HCT116 (cell line): ENCODE results near the gene ANXA10. TPM values are rescaled to one million over a fixed set of nuclear protein-coding genes. Genes with fewer than 3 reads are reported as not detected.

Experiments used
- ATAC-seq: fragments of 200-7000 bp; cut with Tn5 transposase; 2 replicates; pipeline ENCODE4 v1.9.1; 2020; ENCODE audit warnings: mild to moderate bottlenecking, moderate library complexity
- BruUV-seq: library from RNA; stranded (reverse); fragments of 400-500 nt; replicated peaks from 2 replicates; lab custom pipeline; 2021; lab: Mats Ljungman, UMichigan
- CTCF ChIA-PET: fragments of 300-600 bp; sonication (Branson Sonifier 250); formaldehyde crosslinking; loops from one replicate; lab custom pipeline; 2021; ENCODE audit warnings: antibody characterized with exemption; lab: Charles Lee
- POLR2A ChIA-PET: fragments of 300-600, 350-600 bp; sonication (Branson Sonifier 250); formaldehyde crosslinking; loops from one replicate; lab custom pipeline; 2021; ENCODE audit warnings: antibody characterized with exemption; lab: Charles Lee
- RAD21 ChIA-PET, 2 experiments: fragments of 300-600 bp; sonication (Branson Sonifier 250); formaldehyde crosslinking; loops; one replicate each; lab custom pipeline; 2023; ENCODE audit warnings: low total read pairs in 2 of 2; ENCODE audit not compliant: uncharacterized antibody in 2 of 2, unreplicated experiment in 2 of 2, low non-redundant PET in 1 of 2; lab: Charles Lee
- DNase-seq: peaks from one replicate; pipeline ENCODE4 v3.0.0-alpha.2; 2010; ENCODE audit warnings: low read depth, low spot score
- H2AFZ ChIP-seq: fragments of 200-600 bp; shearing (Covaris generic), sonication (generic); 2 replicates; pipeline ENCODE4 v1.6.1; 2017; ENCODE audit warnings: low read depth, mixed run types, mixed read lengths, antibody characterized with exemption, low read length; ENCODE audit not compliant: poor library complexity, severe bottlenecking
- H3K27ac ChIP-seq: 2 replicates; pipeline ENCODE4 v1.5.1; 2012; ENCODE audit warnings: low read depth, low read length
- H3K27me3 ChIP-seq: fragments of 200-600 bp; sonication (generic); 2 replicates; pipeline ENCODE4 v1.6.1; 2016; ENCODE audit warnings: mixed run types, low read length, mixed read lengths; ENCODE audit not compliant: insufficient read depth
- H3K36me3 ChIP-seq, 2 experiments: fragments of 200-500 bp in 1 of 2; fragments of 200-600 bp in 1 of 2; sonication (Bioruptor generic) in 1 of 2; sonication (generic) in 1 of 2; 2 replicates each; pipeline versions ENCODE4 v1.5.1 to v1.6.1; 2014 to 2016; ENCODE audit warnings: low read length in 2 of 2, inconsistent platforms in 1 of 2, mixed read lengths in 1 of 2, mixed run types in 1 of 2; ENCODE audit not compliant: insufficient read depth in 2 of 2, control insufficient read depth in 1 of 2
- H3K4me1 ChIP-seq, 2 experiments: fragments of 200-600 bp in 1 of 2; sonication (generic) in 1 of 2; 2 replicates each; pipeline versions ENCODE4 v1.5.1 to v1.6.1; 2012 to 2017; ENCODE audit warnings: low read length in 2 of 2, inconsistent platforms in 1 of 2, mild to moderate bottlenecking in 1 of 2, mixed read lengths in 1 of 2, mixed run types in 1 of 2, moderate library complexity in 1 of 2; ENCODE audit not compliant: insufficient read depth in 2 of 2, control insufficient read depth in 1 of 2
- H3K4me2 ChIP-seq: fragments of 200-600 bp; sonication (generic); 2 replicates; pipeline ENCODE4 v1.6.1; 2017; ENCODE audit warnings: mixed run types, low read length, mixed read lengths
- H3K4me3 ChIP-seq, 2 experiments: fragments of 200-600 bp in 1 of 2; sonication (generic) in 1 of 2; replicated peaks in 1 of 2; 2 replicates each; pipeline ENCODE4 v1.5.1; 2011 to 2016; ENCODE audit warnings: low read length in 2 of 2, control low read depth in 1 of 2, low read depth in 1 of 2, mild to moderate bottlenecking in 1 of 2, mixed read lengths in 1 of 2, mixed run types in 1 of 2
- H3K79me2 ChIP-seq: fragments of 200-600 bp; sonication (generic); 2 replicates; pipeline ENCODE4 v1.6.1; 2017; ENCODE audit warnings: mild to moderate bottlenecking, mixed run types, low read length, moderate library complexity, mixed read lengths; ENCODE audit not compliant: insufficient read depth
- H3K9ac ChIP-seq: fragments of 200-600 bp; sonication (generic); 2 replicates; pipeline ENCODE4 v1.6.1; 2016; ENCODE audit warnings: low read length, mixed read lengths
- H3K9me2 ChIP-seq: fragments of 200-600 bp; sonication (generic), shearing (Covaris generic); 2 replicates; pipeline ENCODE4 v1.6.1; 2017; ENCODE audit warnings: mixed run types, mild to moderate bottlenecking, moderate library complexity; ENCODE audit not compliant: insufficient read depth
- H3K9me3 ChIP-seq, 2 experiments: fragments of 200-500 bp in 1 of 2; fragments of 200-600 bp in 1 of 2; sonication (Bioruptor generic) in 1 of 2; sonication (generic) in 1 of 2; 2 replicates each; pipeline ENCODE4 v1.6.1; 2014 to 2017; ENCODE audit warnings: low read length in 2 of 2, mixed read lengths in 2 of 2, inconsistent platforms in 1 of 2, low read depth in 1 of 2, mild to moderate bottlenecking in 1 of 2, mixed run types in 1 of 2, moderate library complexity in 1 of 2; ENCODE audit not compliant: control insufficient read depth in 1 of 2, insufficient read depth in 1 of 2
- H4K20me1 ChIP-seq: fragments of 200-600 bp; sonication (generic), shearing (Covaris generic); 2 replicates; pipeline ENCODE4 v1.6.1; 2017; ENCODE audit warnings: mixed run types, mild to moderate bottlenecking, moderate library complexity; ENCODE audit not compliant: insufficient read depth
- CBX3 ChIP-seq: IDR thresholded peaks from 2 replicates; pipeline ENCODE4 v1.6.1; 2012; ENCODE audit warnings: low read depth
- CEBPB ChIP-seq: IDR thresholded peaks from 2 replicates; pipeline ENCODE4 v1.6.1; 2012; ENCODE audit warnings: low read depth
- ELF1 ChIP-seq: IDR thresholded peaks from 2 replicates; pipeline ENCODE4 v1.6.1; 2012; ENCODE audit warnings: low read depth, borderline replicate concordance
- EZH2 ChIP-seq: fragments of 200-600 bp; sonication (generic); IDR thresholded peaks from 2 replicates; pipeline ENCODE4 v1.6.1; 2017; ENCODE audit warnings: antibody characterized with exemption, mixed run types
- EZH2phosphoT487 ChIP-seq: fragments of 200-600 bp; IDR thresholded peaks from 2 replicates; pipeline ENCODE4 v1.6.1; 2018; ENCODE audit warnings: antibody characterized with exemption, borderline replicate concordance
- FOSL1 ChIP-seq: IDR thresholded peaks from 2 replicates; pipeline ENCODE4 v1.6.1; 2012; ENCODE audit warnings: low read depth
- JUND ChIP-seq: IDR thresholded peaks from 2 replicates; pipeline ENCODE4 v1.6.1; 2012
- MAX ChIP-seq: IDR thresholded peaks from 2 replicates; pipeline ENCODE4 v1.6.1; 2012
- POLR2A ChIP-seq: IDR thresholded peaks from 2 replicates; pipeline ENCODE4 v1.7.0; 2011; ENCODE audit warnings: borderline replicate concordance; ENCODE audit not compliant: insufficient read depth, insufficient read length; ENCODE audit errors: extremely low read depth
- POLR2AphosphoS5 ChIP-seq: IDR thresholded peaks from 2 replicates; pipeline ENCODE4 v1.6.1; 2011; ENCODE audit warnings: mild to moderate bottlenecking, low read depth, low read length, moderate library complexity
- RAD21 ChIP-seq: IDR thresholded peaks from 2 replicates; pipeline ENCODE4 v1.6.1; 2012; ENCODE audit warnings: low read depth, mild to moderate bottlenecking
- SIN3A ChIP-seq: IDR thresholded peaks from 2 replicates; pipeline ENCODE4 v1.6.1; 2012; ENCODE audit warnings: low read depth
- SP1 ChIP-seq: IDR thresholded peaks from 2 replicates; pipeline ENCODE4 v1.6.1; 2012; ENCODE audit warnings: low read depth
- SRF ChIP-seq: IDR thresholded peaks from 2 replicates; pipeline ENCODE4 v1.6.1; 2012; ENCODE audit warnings: low read depth
- TCF7L2 ChIP-seq: IDR thresholded peaks from 2 replicates; pipeline ENCODE4 v1.7.0; 2011; ENCODE audit warnings: borderline replicate concordance, inconsistent platforms; ENCODE audit not compliant: insufficient read depth, insufficient read length; ENCODE audit errors: extremely low read depth
- YY1 ChIP-seq: IDR thresholded peaks from 2 replicates; pipeline ENCODE4 v1.6.1; 2011; ENCODE audit warnings: low read length, low read depth, moderate library complexity, mild to moderate bottlenecking; ENCODE audit not compliant: insufficient replicate concordance; ENCODE audit errors: extremely low read depth
- ZFX ChIP-seq: fragments of 450-650 bp; IDR thresholded peaks from 2 replicates; pipeline ENCODE4 v1.6.1; 2017
- ZNF274 ChIP-seq: fragments of 200-500 bp; sonication (Bioruptor generic); IDR thresholded peaks from 2 replicates; pipeline ENCODE4 v1.6.1; 2014; ENCODE audit warnings: mild to moderate bottlenecking, low read depth, low read length, inconsistent platforms
- intact Hi-C: fragments of 100-400 bp; cut with micrococcal nuclease; formaldehyde crosslinking; loops from 2 replicates; pipeline ENCODE4 v1.10.0; 2022
- total RNA-seq: library from RNA; stranded (reverse); gene quantifications from one replicate; pipeline ENCODE4 v1.2.1, GENCODE V29; 2021; ENCODE audit not compliant: unreplicated experiment
- TF ChIP-seq, protein P1 (sequence below), 3 experiments: fragments of 200-600 bp in 1 of 3; sonication (generic) in 1 of 3; IDR thresholded peaks in 2 of 3; conservative IDR thresholded peaks in 1 of 3; 2 replicates each; pipeline ENCODE4 v1.5.1; 2012 to 2017; ENCODE audit warnings: low read depth in 2 of 3, low read length in 2 of 3, antibody characterized with exemption in 1 of 3, borderline replicate concordance in 1 of 3, control low read depth in 1 of 3, mild to moderate bottlenecking in 1 of 3, mixed read lengths in 1 of 3, mixed run types in 1 of 3, moderate library complexity in 1 of 3; ENCODE audit not compliant: insufficient read depth in 1 of 3
- TF ChIP-seq, protein P2 (sequence below): IDR thresholded peaks from 2 replicates; pipeline ENCODE4 v1.6.1; 2012; ENCODE audit warnings: low read depth

The ANXA10 gene
- total RNA-seq, 1 experiment from 2014 or later: 15.1 TPM

GRCh38 chr4:168164915-168165548 is 72.7 kb downstream of the ANXA10 start:
- POLR2A ChIA-PET: no interaction called here
- ATAC-seq: no peak
- no peak for DNase-seq

More at GRCh38 chr4:168164915-168165548, 72.7 kb downstream of the ANXA10 start:
- no peaks in the 10 kb centered on the region for H4K20me1 ChIP-seq
- RAD21 ChIA-PET: no interaction called here
- no peak overlapping the region for H2AFZ ChIP-seq
- H3K27me3 ChIP-seq: no peaks in the 10 kb centered on the region
- intact Hi-C loops: no loop called here
- H3K9me3 ChIP-seq: 0 out of 4 replicates have a peak, but pooled peaks cover 0 to 3% of the 10 kb centered on the region in 2 experiments
- no peak overlapping the region for H3K4me2 ChIP-seq
- peaks cover 0 to 3% of the 10 kb centered on the region in 2 experiments; a peak in 1 of 4 replicates for H3K36me3 ChIP-seq
- H3K9me2 ChIP-seq: no peaks in the 10 kb centered on the region; the same call in 1 of the 2 replicates
- CTCF ChIA-PET: no interaction called here
- H3K9ac ChIP-seq: no peak overlapping the region
- no peak overlapping the region for H3K4me3 ChIP-seq
- no TSS peak for BruUV-seq
- H3K27ac ChIP-seq: no peak overlapping the region
- no peaks in the 10 kb centered on the region for H3K4me1 ChIP-seq
- H3K79me2 ChIP-seq: no peaks in the 10 kb centered on the region
- TF ChIP-seq JUND: no peak
- no peak for TF ChIP-seq EZH2
- no peak for TF ChIP-seq ZNF274
- no peak for TF ChIP-seq YY1
- TF ChIP-seq, protein P1, sequence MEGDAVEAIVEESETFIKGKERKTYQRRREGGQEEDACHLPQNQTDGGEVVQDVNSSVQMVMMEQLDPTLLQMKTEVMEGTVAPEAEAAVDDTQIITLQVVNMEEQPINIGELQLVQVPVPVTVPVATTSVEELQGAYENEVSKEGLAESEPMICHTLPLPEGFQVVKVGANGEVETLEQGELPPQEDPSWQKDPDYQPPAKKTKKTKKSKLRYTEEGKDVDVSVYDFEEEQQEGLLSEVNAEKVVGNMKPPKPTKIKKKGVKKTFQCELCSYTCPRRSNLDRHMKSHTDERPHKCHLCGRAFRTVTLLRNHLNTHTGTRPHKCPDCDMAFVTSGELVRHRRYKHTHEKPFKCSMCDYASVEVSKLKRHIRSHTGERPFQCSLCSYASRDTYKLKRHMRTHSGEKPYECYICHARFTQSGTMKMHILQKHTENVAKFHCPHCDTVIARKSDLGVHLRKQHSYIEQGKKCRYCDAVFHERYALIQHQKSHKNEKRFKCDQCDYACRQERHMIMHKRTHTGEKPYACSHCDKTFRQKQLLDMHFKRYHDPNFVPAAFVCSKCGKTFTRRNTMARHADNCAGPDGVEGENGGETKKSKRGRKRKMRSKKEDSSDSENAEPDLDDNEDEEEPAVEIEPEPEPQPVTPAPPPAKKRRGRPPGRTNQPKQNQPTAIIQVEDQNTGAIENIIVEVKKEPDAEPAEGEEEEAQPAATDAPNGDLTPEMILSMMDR (IDR thresholded peaks at IDR 0.05 in 2 of 3, conservative IDR thresholded peaks at IDR 0.05 in 1 of 3; ENCODE audit: borderline replicate concordance in 1 of 3, insufficient read depth in 1 of 3, low read depth in 2 of 3, low read length in 2 of 3): no peak
- no peak for TF ChIP-seq CEBPB
- no peak for TF ChIP-seq SP1
- no peak for TF ChIP-seq ELF1
- no peak for TF ChIP-seq EZH2phosphoT487
- no peak for TF ChIP-seq CBX3
- TF ChIP-seq POLR2A: no peak
- TF ChIP-seq FOSL1: no peak
- TF ChIP-seq RAD21: no peak
- TF ChIP-seq SRF: no peak
- TF ChIP-seq MAX: no peak
- no peak for TF ChIP-seq SIN3A
- no peak for TF ChIP-seq TCF7L2
- TF ChIP-seq POLR2AphosphoS5: no peak
- no peak for TF ChIP-seq ZFX
- TF ChIP-seq, protein P2, sequence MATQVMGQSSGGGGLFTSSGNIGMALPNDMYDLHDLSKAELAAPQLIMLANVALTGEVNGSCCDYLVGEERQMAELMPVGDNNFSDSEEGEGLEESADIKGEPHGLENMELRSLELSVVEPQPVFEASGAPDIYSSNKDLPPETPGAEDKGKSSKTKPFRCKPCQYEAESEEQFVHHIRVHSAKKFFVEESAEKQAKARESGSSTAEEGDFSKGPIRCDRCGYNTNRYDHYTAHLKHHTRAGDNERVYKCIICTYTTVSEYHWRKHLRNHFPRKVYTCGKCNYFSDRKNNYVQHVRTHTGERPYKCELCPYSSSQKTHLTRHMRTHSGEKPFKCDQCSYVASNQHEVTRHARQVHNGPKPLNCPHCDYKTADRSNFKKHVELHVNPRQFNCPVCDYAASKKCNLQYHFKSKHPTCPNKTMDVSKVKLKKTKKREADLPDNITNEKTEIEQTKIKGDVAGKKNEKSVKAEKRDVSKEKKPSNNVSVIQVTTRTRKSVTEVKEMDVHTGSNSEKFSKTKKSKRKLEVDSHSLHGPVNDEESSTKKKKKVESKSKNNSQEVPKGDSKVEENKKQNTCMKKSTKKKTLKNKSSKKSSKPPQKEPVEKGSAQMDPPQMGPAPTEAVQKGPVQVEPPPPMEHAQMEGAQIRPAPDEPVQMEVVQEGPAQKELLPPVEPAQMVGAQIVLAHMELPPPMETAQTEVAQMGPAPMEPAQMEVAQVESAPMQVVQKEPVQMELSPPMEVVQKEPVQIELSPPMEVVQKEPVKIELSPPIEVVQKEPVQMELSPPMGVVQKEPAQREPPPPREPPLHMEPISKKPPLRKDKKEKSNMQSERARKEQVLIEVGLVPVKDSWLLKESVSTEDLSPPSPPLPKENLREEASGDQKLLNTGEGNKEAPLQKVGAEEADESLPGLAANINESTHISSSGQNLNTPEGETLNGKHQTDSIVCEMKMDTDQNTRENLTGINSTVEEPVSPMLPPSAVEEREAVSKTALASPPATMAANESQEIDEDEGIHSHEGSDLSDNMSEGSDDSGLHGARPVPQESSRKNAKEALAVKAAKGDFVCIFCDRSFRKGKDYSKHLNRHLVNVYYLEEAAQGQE: no peak
